Subcutaneous preadipocyte (primary cell): Measurements from ENCODE around the gene FAM193A. TPM values are rescaled to one million over a fixed set of nuclear protein-coding genes. Genes with fewer than 3 reads are reported as not detected.

Experiments used
- small RNA-seq: library from RNA; depleted of rRNA; stranded (forward); fragments of <200 nt; gene quantifications from one replicate; pipeline ENCODE3, GENCODE V24; 2012
- total RNA-seq: library from RNA; depleted of rRNA; stranded (reverse); fragments of >200 nt; gene quantifications from 2 replicates; pipeline ENCODE4 v1.2.3, GENCODE V29; 2012

The FAM193A gene, protein sequence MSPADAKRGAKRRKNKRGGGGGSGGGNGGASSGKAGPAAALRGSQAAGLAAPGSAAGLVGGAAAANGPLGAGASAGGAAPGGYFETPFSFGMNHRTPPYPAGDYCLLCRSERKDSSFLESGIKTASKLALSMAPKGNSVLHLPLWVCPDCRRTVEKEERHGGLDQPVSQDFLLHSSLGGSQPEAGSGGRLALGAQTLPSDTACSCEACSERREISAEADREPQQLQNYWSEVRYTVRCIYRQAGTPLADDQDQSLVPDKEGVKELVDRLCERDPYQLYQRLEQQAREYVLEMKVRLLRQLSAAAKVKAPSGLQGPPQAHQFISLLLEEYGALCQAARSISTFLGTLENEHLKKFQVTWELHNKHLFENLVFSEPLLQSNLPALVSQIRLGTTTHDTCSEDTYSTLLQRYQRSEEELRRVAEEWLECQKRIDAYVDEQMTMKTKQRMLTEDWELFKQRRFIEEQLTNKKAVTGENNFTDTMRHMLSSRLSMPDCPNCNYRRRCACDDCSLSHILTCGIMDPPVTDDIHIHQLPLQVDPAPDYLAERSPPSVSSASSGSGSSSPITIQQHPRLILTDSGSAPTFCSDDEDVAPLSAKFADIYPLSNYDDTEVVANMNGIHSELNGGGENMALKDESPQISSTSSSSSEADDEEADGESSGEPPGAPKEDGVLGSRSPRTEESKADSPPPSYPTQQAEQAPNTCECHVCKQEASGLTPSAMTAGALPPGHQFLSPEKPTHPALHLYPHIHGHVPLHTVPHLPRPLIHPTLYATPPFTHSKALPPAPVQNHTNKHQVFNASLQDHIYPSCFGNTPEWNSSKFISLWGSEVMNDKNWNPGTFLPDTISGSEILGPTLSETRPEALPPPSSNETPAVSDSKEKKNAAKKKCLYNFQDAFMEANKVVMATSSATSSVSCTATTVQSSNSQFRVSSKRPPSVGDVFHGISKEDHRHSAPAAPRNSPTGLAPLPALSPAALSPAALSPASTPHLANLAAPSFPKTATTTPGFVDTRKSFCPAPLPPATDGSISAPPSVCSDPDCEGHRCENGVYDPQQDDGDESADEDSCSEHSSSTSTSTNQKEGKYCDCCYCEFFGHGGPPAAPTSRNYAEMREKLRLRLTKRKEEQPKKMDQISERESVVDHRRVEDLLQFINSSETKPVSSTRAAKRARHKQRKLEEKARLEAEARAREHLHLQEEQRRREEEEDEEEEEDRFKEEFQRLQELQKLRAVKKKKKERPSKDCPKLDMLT (N-terminal part only)
- total RNA-seq, result 18.0 and 22.5 TPM in 2 replicates

DNA sequence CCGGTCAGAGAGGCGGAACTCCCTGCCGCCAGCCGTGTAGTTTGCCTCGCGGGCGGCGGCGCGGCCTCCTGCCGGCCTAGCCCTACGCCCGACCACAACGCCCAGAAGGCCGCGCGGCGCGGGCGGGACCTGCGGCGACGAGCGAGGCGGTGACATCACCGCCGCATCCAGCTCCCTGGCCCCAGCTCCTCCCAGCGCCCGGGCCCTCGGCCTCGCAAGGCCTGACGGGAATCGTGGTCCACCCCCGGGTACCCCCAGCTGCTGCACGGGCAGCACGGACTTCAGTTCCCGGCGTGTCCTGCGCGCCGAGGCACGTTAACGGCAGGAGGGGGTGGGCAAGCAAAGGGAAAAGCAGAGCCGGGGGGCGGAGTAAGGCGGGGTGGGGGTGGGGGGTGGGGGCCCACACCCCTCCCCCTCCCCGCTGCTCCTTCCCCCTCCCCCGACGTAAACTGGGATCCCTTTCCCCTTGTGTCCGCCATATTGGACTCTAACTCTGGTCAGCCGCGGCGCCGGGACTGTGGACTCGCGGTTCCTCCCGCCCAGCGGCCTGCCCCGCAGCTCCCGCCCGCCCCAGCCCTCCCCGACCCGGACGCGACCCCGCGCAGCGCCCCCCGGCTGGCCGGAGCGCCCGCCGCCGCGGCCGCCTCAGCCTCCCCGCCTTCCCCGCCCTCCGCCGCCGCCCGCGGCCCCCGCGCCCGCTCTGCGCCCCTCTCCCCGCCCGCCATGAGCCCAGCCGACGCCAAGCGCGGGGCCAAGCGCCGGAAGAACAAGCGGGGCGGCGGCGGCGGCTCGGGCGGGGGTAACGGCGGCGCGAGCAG lies at the start of gene FAM193A:
TSS of gene FAM193A (plus strand) at position 455 of the 818 bp plus-strand sequence. CDS start at position 724, 269 bp downstream.

DNA sequence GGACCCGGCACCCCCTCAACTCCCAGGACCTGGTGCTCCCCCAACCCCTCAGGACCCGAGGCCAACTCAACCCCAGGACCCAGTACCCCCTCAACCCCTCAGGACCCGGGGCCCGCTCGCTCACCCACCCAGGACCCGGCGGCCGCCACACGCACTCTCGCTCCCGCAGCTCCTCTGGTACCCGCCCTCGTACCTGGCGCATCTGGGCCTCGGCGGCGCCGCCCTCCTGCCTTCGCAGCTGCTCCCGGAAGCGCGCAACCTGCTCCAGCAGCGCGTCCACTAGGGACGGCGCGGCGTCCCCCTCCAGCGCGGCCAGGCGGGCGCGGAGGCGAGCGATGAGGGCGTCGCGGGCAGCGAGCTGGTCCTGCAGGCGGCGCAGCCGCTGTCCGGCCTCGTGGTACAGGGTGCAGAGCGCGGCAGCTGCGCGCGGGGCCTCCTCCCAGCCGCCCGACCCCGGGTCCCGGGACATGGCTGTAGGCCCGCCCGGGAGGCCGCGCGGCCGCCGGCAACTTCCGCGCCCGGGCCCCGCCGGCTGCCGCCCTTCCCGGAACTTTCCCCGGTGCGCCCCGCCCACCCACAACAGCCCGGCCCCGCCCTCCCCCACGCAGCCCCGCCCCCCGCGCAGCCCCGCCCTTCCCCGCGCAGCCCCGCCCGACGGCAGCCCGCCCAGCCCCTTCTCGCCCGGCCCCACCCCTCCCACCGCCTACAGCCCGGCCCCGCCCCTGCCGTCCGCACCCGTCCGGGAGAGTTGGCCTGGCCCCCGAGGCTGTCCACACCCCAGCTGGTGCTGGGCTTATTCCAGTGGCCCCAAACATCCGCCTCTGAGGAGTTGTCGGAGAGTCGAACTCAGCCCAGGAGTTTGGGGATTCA lies 219.6 kb downstream of the FAM193A start, which contains the start of gene TNIP2:
TSS of gene TNIP2 (minus strand) at position 516 of the 870 bp plus-strand sequence. CDS start at position 469, 47 bp downstream.

Small RNAs within 50 kb of the gene (small RNA-seq; reads per million reads assigned to genes)
- gene CR545473.1, result not detected
- not detected for gene RF00019

Other genes with a start within 250 kb of the FAM193A start
- gene ZFYVE28, start 118.0 kb upstream of the FAM193A start, total RNA-seq, result 3.3 and 4.9 TPM in 2 replicates
- not detected in 2 replicates for gene CFAP99, start 117.7 kb upstream of the FAM193A start, total RNA-seq
- 55.9 and 57.3 TPM in 2 replicates for gene RNF4, start 67.5 kb upstream of the FAM193A start, total RNA-seq
- gene TNIP2, start 219.7 kb downstream of the FAM193A start, total RNA-seq, result 38.7 and 41.5 TPM in 2 replicates